Dedifferentiated amniotic fluid mesenchymal stem cell (primary cell): Measurements from ENCODE around the gene TH.

ENCODE experiments used
- DNase-seq: peaks from one replicate; pipeline ENCODE4 v3.0.0-alpha.2; 2016; ENCODE audit errors: extremely low spot score

Gene TH

DNA sequence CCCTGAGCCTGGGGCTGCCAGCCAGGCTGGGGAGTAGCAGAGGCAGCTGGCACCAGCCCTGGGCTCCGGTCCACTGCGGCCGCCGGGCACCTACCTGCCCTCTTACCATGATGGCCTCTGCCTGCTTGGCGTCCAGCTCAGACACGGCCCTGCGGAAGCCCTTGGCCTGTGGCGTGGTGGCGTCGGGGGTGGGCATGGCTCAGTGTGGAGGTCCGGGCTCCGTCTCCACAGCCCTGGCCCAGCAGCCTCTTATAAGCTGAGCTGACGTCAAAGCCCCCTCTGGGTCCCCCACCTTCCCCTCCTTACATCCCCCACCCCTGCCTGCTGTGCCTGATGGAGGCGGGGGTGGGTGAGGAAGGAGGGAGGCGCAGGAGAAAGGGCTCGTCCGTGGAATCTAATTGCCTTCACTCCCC is at the start of gene TH:
TSS of gene TH (minus strand) at position 225 of the 413 bp plus-strand sequence. CDS start at position 196, 29 bp downstream.
- DNase-seq = no peak

GRCh38 chr11:2221024-2221423 is 49.4 kb upstream of the TH start:
- no peak for DNase-seq

DNA sequence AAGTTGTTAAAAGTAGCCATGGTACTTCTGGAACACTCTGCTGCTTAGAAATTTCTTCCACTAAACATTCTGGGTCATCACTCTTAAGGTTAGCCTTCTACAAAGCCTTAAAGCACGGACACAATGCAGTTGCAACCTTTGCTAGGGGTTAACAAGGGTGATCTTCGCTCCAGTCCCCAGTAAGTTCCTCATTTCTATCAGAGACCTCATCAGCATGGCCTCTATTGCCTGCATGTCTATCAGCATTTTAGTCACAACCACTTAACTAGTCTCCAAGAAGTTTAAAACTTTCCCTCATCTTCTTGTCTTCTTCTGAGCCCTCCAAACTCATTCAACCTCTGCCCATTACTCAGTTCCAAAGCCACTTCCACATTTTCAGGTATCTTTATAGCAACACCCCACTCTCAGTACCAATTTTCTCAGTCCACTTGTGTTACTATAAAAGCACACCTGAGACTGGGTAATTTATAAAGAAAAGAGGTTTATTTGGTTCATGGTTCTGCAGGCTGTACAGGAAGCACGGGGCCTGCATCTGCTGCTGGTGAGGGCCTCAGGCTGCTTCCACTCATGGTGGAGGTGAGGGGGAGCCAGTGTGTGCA is 48.7 kb upstream of the TH start:
- no peak for DNase-seq

GRCh38 chr11:2219318-2220017 is 47.9 kb upstream of the TH start:
- DNase-seq = no peak

GRCh38 chr11:2218031-2218633 is 46.5 kb upstream of the TH start:
- DNase-seq = no peak

- no peak for DNase-seq
Measured at GRCh38 chr11:2217211-2218030, 45.8 kb upstream of the TH start.

- no peak for DNase-seq
Measured at GRCh38 chr11:2216400-2217064, 44.9 kb upstream of the TH start.

DNA sequence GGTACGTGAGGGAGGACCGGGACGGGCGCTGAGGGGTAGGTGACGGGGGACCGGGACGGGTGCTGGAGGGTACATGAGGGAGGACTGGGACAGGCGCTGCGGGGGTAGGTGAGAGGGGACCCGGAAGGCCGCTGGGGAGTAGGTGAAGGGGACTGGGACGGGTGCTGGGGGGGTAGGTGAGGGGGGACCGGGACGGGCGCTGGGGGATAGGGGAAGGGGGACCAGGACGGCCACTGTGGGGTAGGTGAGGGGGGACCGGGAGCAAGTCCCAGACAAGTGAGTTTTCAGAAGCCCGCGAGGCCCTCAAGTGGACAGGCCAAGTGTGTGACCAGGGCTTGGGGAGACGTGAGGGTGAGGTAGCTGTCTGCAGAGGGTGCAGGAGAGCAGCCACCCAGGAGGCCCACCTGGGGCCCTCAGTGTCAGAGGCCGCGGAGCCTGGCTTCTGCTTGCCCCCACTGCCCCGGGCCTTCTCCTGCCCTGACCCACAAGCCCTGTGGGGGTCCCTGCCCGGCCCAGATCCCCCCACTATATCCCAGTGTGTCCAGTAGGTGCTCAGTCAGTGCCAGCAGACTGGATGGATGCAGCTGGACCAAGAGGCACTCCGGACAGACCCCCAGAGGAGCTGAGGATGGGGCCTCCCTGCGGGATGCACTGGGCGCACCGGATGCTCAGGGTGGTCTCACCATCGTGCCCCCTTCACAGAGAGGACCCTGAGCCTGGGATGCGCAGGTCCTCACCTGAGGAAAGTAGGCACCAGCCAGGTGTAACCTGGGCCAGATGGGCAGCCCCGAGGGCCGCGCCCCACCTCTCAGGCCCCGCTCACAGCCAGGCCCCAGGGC is 44.2 kb upstream of the TH start:
- no peak for DNase-seq

DNA sequence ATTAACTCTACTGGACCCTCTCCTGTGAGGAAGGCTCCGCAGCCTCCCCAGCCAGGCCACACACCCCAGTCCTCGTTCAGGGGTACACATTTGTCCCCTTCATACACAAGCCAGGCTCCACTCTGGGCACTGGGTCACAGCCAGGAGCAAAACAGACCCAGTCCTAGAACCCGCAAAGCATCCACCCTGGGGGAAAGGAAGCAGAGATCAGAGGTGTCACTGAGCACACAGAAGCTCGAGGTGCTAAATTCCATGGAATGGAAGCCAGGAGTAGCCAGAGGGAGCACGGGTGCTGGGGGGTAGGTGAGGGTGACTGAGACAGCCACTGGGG is 43.6 kb upstream of the TH start:
- no peak for DNase-seq

GRCh38 chr11:2214527-2215229 is 43.1 kb upstream of the TH start:
- no peak for DNase-seq

- no peak for DNase-seq
Measured at GRCh38 chr11:2213890-2214526, 42.4 kb upstream of the TH start.

- DNase-seq = no peak
Measured at GRCh38 chr11:2213384-2213842, 41.8 kb upstream of the TH start.

- no peak for DNase-seq
Measured at GRCh38 chr11:2212411-2213251, 41.0 kb upstream of the TH start.

DNA sequence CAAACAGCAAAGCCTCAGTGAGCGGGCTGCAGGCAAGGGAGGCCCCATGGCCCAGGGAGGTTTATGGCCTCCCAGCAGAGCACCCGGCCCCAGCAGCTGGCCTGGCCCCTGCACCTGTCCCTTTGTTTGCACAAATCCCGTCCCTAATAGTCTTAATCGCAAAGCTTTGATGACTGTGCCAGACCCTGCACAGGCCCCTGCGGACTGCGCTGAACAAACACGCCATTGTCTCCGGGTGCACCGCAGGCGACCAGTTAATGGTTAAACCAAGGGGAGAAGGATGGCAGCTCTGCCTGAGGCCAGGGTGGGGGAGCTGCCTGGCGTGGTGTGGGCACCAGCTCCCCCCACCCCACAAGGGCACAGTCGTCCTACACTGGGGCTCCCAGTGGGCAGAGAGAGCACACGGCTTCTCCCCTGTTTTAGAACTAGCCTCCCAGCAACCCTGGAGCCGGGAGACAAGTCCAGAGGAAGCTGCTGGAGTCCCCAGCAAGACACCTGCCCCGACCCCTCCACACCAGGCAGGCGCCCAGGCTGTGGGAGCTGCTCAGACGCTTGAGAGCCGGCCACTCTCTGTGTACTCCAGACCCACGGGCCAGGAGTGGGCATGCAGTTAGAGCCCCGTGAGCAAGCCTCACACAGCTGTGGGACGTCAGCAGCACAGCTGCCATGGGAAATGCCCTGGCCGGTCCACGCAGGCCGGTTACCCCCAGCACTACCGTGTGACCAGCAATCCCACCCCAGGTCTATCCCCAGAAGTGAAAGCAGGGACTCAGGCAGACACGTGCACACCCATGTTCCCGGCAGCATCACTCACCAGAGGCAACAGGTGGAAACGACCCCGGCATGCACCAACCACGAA is 39.7 kb upstream of the TH start:
- no peak for DNase-seq

GRCh38 chr11:2210366-2211112 is 38.9 kb upstream of the TH start:
- DNase-seq = no peak

GRCh38 chr11:2209900-2210321 is 38.3 kb upstream of the TH start:
- DNase-seq = no peak

GRCh38 chr11:2209370-2209801 is 37.8 kb upstream of the TH start:
- no peak for DNase-seq
